HepG2 (cell line): Measurements from ENCODE around the gene CLP1. TPM values are rescaled to one million over a fixed set of nuclear protein-coding genes. Genes with fewer than 3 reads are reported as not detected.

ENCODE experiments used
- ATAC-seq: fragments of 200-7000 bp; cut with Tn5 transposase; 3 replicates; pipeline ENCODE4 v1.9.1; 2020; ENCODE audit warnings: mild to moderate bottlenecking, moderate library complexity
- BruUV-seq: library from RNA; stranded (reverse); fragments of 400-500 nt; replicated peaks from 2 replicates; lab custom pipeline; 2021; lab: Mats Ljungman, UMichigan
- CTCF ChIA-PET: fragments of 300-600 bp; formaldehyde crosslinking; extraction: SDS; loops from one replicate; lab custom pipeline; 2021; ENCODE audit warnings: low total read pairs, inconsistent platforms, low intra/inter-chr PET ratio; lab: Yijun Ruan, JAX
- POLR2A ChIA-PET: fragments of 350-600 bp; sonication (Branson Sonifier 250); formaldehyde crosslinking; loops from one replicate; lab custom pipeline; 2020; ENCODE audit warnings: antibody characterized with exemption, inconsistent platforms; lab: Yijun Ruan, JAX
- DNase-seq: peaks from one replicate; pipeline ENCODE4 v3.0.0-alpha.2; 2015; ENCODE audit warnings: low spot score
- FAIRE-seq: peaks from 3 replicates; lab custom pipeline; 2011; peaks lifted over from hg19 to GRCh38; lab: Jason Lieb, UNC
- H2AFZ ChIP-seq: one replicate; pipeline ENCODE4 v1.6.1; 2011; ENCODE audit warnings: low read length, inconsistent platforms
- H3K27ac ChIP-seq: fragments of 300-600 bp; 3 replicates; pipeline ENCODE4 v1.8.0; 2011; ENCODE audit warnings: mixed run types, mild to moderate bottlenecking, mixed read lengths, low read length, inconsistent platforms; ENCODE audit not compliant: insufficient read depth; ENCODE audit errors: extremely low read length
- H3K27me3 ChIP-seq, 2 experiments: fragments of 200-600 bp in 1 of 2; 2 replicates in 1 of 2; 3 replicates in 1 of 2; pipeline versions ENCODE4 v1.6.0 to v1.8.0; 2011; ENCODE audit warnings: low read length in 2 of 2, mild to moderate bottlenecking in 2 of 2, moderate library complexity in 2 of 2, inconsistent platforms in 1 of 2; ENCODE audit not compliant: insufficient read depth in 2 of 2, control insufficient read depth in 1 of 2
- H3K36me3 ChIP-seq, 2 experiments: fragments of 200-600 bp in 1 of 2; replicated peaks in 1 of 2; 2 replicates in 1 of 2; 3 replicates in 1 of 2; pipeline versions ENCODE4 v1.5.1 to v1.8.0; 2011; ENCODE audit warnings: low read length in 2 of 2, inconsistent platforms in 1 of 2; ENCODE audit not compliant: insufficient read depth in 2 of 2, control insufficient read depth in 1 of 2
- H3K4me1 ChIP-seq: 2 replicates; pipeline ENCODE4 v1.5.1; 2012; ENCODE audit warnings: low read length, inconsistent platforms; ENCODE audit not compliant: insufficient read depth
- H3K4me2 ChIP-seq: 2 replicates; pipeline ENCODE4 v1.6.0; 2011; ENCODE audit warnings: low read depth, low read length, inconsistent platforms
- H3K4me3 ChIP-seq, 3 experiments: fragments of 200-600 bp in 1 of 3; sonication (generic), shearing (Covaris generic) in 1 of 3; replicated peaks in 1 of 3; 2 replicates each; pipeline ENCODE4 v1.5.1; 2011 to 2016; ENCODE audit warnings: low read length in 3 of 3, inconsistent platforms in 2 of 3, low read depth in 2 of 3, mild to moderate bottlenecking in 2 of 3, control low read depth in 1 of 3, mixed read lengths in 1 of 3; ENCODE audit not compliant: insufficient read depth in 1 of 3
- H3K79me2 ChIP-seq: one replicate; pipeline ENCODE4 v1.6.1; 2011; ENCODE audit warnings: low read length, inconsistent platforms; ENCODE audit not compliant: insufficient read depth
- H3K9ac ChIP-seq: 2 replicates; pipeline ENCODE4 v1.6.0; 2011; ENCODE audit warnings: mild to moderate bottlenecking, low read depth, low read length, inconsistent platforms; ENCODE audit not compliant: insufficient read depth
- H3K9me3 ChIP-seq: 2 replicates; pipeline ENCODE4 v1.5.1; 2012; ENCODE audit warnings: mild to moderate bottlenecking, low read length
- H4K20me1 ChIP-seq: 2 replicates; pipeline ENCODE4 v1.6.0; 2011; ENCODE audit warnings: inconsistent platforms, mild to moderate bottlenecking, low read length, moderate library complexity; ENCODE audit not compliant: insufficient read depth
- ATF2 ChIP-seq: sonication (generic); formaldehyde crosslinking; IDR thresholded peaks from 2 replicates; pipeline ENCODE4 v1.4.0; 2020; ENCODE audit warnings: missing genetic modification reagents
- CSRNP2 ChIP-seq: sonication (generic); formaldehyde crosslinking; conservative IDR thresholded peaks from 2 replicates; pipeline ENCODE4 v1.8.0; 2022; ENCODE audit warnings: low read depth, missing genetic modification reagents
- ELF3 ChIP-seq: IDR thresholded peaks from 2 replicates; pipeline ENCODE4 v1.6.1; 2016; ENCODE audit warnings: missing genetic modification reagents, missing compliant biosample characterization
- NONO ChIP-seq, 2 experiments: fragments of 450-650 bp in 1 of 2; sonication (generic) in 1 of 2; formaldehyde crosslinking in 1 of 2; IDR thresholded peaks in 1 of 2; conservative IDR thresholded peaks in 1 of 2; 2 replicates each; pipeline versions ENCODE4 v1.6.1 to v1.8.0; 2017 to 2022; ENCODE audit warnings: mild to moderate bottlenecking in 1 of 2, missing genetic modification reagents in 1 of 2, moderate library complexity in 1 of 2
- NPAS2 ChIP-seq: sonication (generic); formaldehyde crosslinking; IDR thresholded peaks from 2 replicates; pipeline ENCODE4 v1.8.0; 2022; ENCODE audit warnings: mild to moderate bottlenecking, missing genetic modification reagents, borderline replicate concordance
- PAF1 ChIP-seq: IDR thresholded peaks from 2 replicates; pipeline ENCODE4 v1.6.1; 2016; ENCODE audit warnings: missing genetic modification reagents, missing compliant biosample characterization
- PLRG1 ChIP-seq: fragments of 450-650 bp; conservative IDR thresholded peaks from 2 replicates; pipeline ENCODE4 v1.6.1; 2016
- POLR2AphosphoS5 ChIP-seq: IDR thresholded peaks from 2 replicates; pipeline ENCODE4 v1.6.1; 2012; ENCODE audit warnings: low read depth, low read length
- RAD21 ChIP-seq: fragments of 450-650 bp; formaldehyde crosslinking; IDR thresholded peaks from 2 replicates; pipeline ENCODE4 v1.5.0; 2020; ENCODE audit warnings: mild to moderate bottlenecking
- RARG ChIP-seq: sonication (generic); formaldehyde crosslinking; IDR thresholded peaks from 2 replicates; pipeline ENCODE4 v1.4.0; 2020; ENCODE audit warnings: low read depth, mild to moderate bottlenecking, missing genetic modification reagents
- RNF2 ChIP-seq: fragments of 450-650 bp; conservative IDR thresholded peaks from 2 replicates; pipeline ENCODE4 v1.6.1; 2016; ENCODE audit warnings: low read depth
- SAP130 ChIP-seq: IDR thresholded peaks from 2 replicates; pipeline ENCODE4 v1.6.1; 2016; ENCODE audit warnings: low read depth
- SMARCC2 ChIP-seq: fragments of 450-650 bp; IDR thresholded peaks from 2 replicates; pipeline ENCODE4 v1.6.1; 2017; ENCODE audit warnings: antibody characterized with exemption, mild to moderate bottlenecking
- SMARCE1 ChIP-seq: fragments of 450-650 bp; IDR thresholded peaks from 2 replicates; pipeline ENCODE4 v1.6.1; 2017; ENCODE audit warnings: borderline replicate concordance
- SNAPC2 ChIP-seq: sonication (generic); formaldehyde crosslinking; IDR thresholded peaks from 2 replicates; pipeline ENCODE4 v1.8.1; 2022; ENCODE audit warnings: mild to moderate bottlenecking, missing genetic modification reagents
- ZBTB14 ChIP-seq: sonication (generic); formaldehyde crosslinking; IDR thresholded peaks from 2 replicates; pipeline ENCODE4 v1.4.0; 2020; ENCODE audit warnings: missing genetic modification reagents
- ZBTB21 ChIP-seq: sonication (generic); formaldehyde crosslinking; IDR thresholded peaks from 2 replicates; pipeline ENCODE4 v1.4.0; 2020; ENCODE audit warnings: missing genetic modification reagents
- ZNF3 ChIP-seq: IDR thresholded peaks from 2 replicates; pipeline ENCODE4 v1.7.0; 2017; ENCODE audit warnings: inconsistent platforms
- ZNF317 ChIP-seq: sonication (generic); formaldehyde crosslinking; IDR thresholded peaks from 2 replicates; pipeline ENCODE4 v1.5.0; 2020; ENCODE audit warnings: mild to moderate bottlenecking, missing genetic modification reagents
- ZNF331 ChIP-seq: sonication (generic); formaldehyde crosslinking; IDR thresholded peaks from 2 replicates; pipeline ENCODE4 v1.4.0; 2020; ENCODE audit warnings: missing genetic modification reagents
- ZNF766 ChIP-seq: sonication (generic); formaldehyde crosslinking; IDR thresholded peaks from 2 replicates; pipeline ENCODE4 v1.5.0; 2020; ENCODE audit warnings: missing genetic modification reagents, borderline replicate concordance
- WGBS: methylation state at CpG from one replicate; pipeline ENCODE4 v1.1.6; 2017; ENCODE audit warnings: low lambda C conversion rate; 5-methylcytosine and 5-hydroxymethylcytosine counted together
- in situ Hi-C: cut with HindIII; loops from 2 replicates; pipeline ENCODE4 v1.10.0; 2017; ENCODE audit warnings: low pct_unique_long_range_greater_than_20kb; ENCODE audit not compliant: extremely low pct_ligation_motif_present
- intact Hi-C: fragments of 100-400 bp; cut with micrococcal nuclease; formaldehyde crosslinking; loops from one replicate; pipeline ENCODE4 v1.10.0; 2022; ENCODE audit not compliant: unreplicated experiment
- polyA plus RNA-seq, 8 experiments: library from polyadenylated mRNA; depleted of rRNA in 3 of 8; stranded (reverse) in 7 of 8; unstranded in 1 of 8; fragments of >200 nt; fragmentation: Illumina TruSeq in 4 of 8; extraction: Trizol in 4 of 8; gene quantifications; 2 replicates each; pipeline versions ENCODE4 v1.2.1 to v1.2.3, GENCODE V29; 2011 to 2016; ENCODE audit warnings: low read depth in 4 of 8, missing spikeins in 1 of 8, mixed read lengths in 1 of 8; ENCODE audit not compliant: insufficient read depth in 1 of 8
- total RNA-seq, 5 experiments: library from RNA; depleted of rRNA; stranded (reverse); fragments of >200 nt; fragmentation: Illumina TruSeq; extraction: Trizol; gene quantifications; 2 replicates each; pipeline ENCODE4 v1.2.3, GENCODE V29; 2016; ENCODE audit warnings: low read depth in 1 of 5

CLP1 gene
- total and polyA plus RNA-seq, 2 of the 13 experiments (the other 11 are each of a cell fraction or from before 2014, with no cell fraction given), result 14.6 to 24.8 TPM

- TF ChIP-seq ATF2, result no peak
- TF ChIP-seq RAD21 (CRISPR knock-in tag), result peak; percentile 52
- 0 out of 2 replicates have a peak, but pooled peaks have one; percentile 37 for TF ChIP-seq SAP130 (CRISPR knock-in tag)
Measured at GRCh38 chr11:57644748-57645688, 12.5 kb upstream of the CLP1 start (continued).

GRCh38 chr11:57645689-57646085 lies 11.9 kb upstream of the CLP1 start:
- Histone ChIP-seq H3K4me2 (no peak overlapping the region), H3K27ac (no peak overlapping the region), H3K9ac (no peak overlapping the region), H2AFZ (no peak overlapping the region), H3K9me3 (no peaks in the 10 kb centered on the region), H3K36me3 (no peaks in the 10 kb centered on the region), H4K20me1 (no peaks in the 10 kb centered on the region), H3K79me2 (no peaks in the 10 kb centered on the region), H3K27me3 (peaks cover 7 to 46% of the 10 kb centered on the region in 2 experiments), H3K4me1 (peaks cover 30% of the 10 kb centered on the region), H3K4me3 (no peak overlapping the region)
- FAIRE-seq (no peak), DNase-seq (no peak), ATAC-seq (no peak)
- no TSS peak for BruUV-seq
- in situ Hi-C loops, result loop anchor here (10.0 kb wide), 1 partner anchor 191 kb away; no protein-coding TSS in a partner anchor
- intact Hi-C loops, result no loop called here
- 17% methylated on average over 2 of the region's 5 CpGs for WGBS
- ChIA-PET CTCF (interaction anchor here (1.0 to 7.0 kb wide), 4 partner anchors 74 to 189 kb away, joined by 3 to 79 read pairs (median 4); partner anchors contain the start of gene UBE2L6), POLR2A (no interaction called here)
- no peak for TF ChIP-seq CSRNP2 (CRISPR knock-in tag)
- TF ChIP-seq ELF3, result no peak
- TF ChIP-seq PLRG1, result no peak
- TF ChIP-seq NONO (IDR thresholded peaks at IDR 0.05), result no peak
- 0 out of 2 replicates have a peak, but pooled peaks have one; percentile 21 for TF ChIP-seq NONO (CRISPR knock-in tag; conservative IDR thresholded peaks at IDR 0.05)
- TF ChIP-seq PAF1 (CRISPR knock-in tag), result 0 out of 2 replicates have a peak, but pooled peaks have one; percentile 68
- TF ChIP-seq ZNF317 (CRISPR knock-in tag), result no peak
- no peak for TF ChIP-seq SMARCE1
- no peak for TF ChIP-seq RARG (CRISPR knock-in tag)
- TF ChIP-seq POLR2AphosphoS5, result peak; percentile 34; the same call in 1 of the 2 replicates
- no peak for TF ChIP-seq ZNF331 (CRISPR knock-in tag)
- TF ChIP-seq ZNF3 (CRISPR knock-in tag), result no peak
- no peak for TF ChIP-seq SNAPC2
- no peak for TF ChIP-seq SMARCC2
- no peak for TF ChIP-seq ZBTB21 (CRISPR knock-in tag)
- TF ChIP-seq ZNF766 (CRISPR knock-in tag), result no peak
- no peak for TF ChIP-seq NPAS2 (CRISPR knock-in tag)
- TF ChIP-seq RNF2, result no peak
- no peak for TF ChIP-seq ZBTB14 (CRISPR knock-in tag)
